Prostate gland (tissue), 2 donors: Measurements from ENCODE around the gene C2CD4B.

Experiments
- POLR2A ChIP-seq: fragments of 450-650 bp; IDR thresholded peaks from one replicate; pipeline ENCODE4 v1.6.1; 2016; ENCODE audit warnings: antibody characterized with exemption, mild to moderate bottlenecking
- POLR2AphosphoS5 ChIP-seq: sonication (generic); formaldehyde crosslinking; IDR thresholded peaks from one replicate; pipeline ENCODE4 v1.6.1; 2017; ENCODE audit warnings: antibody characterized with exemption
- TF ChIP-seq, protein P1 (sequence below), 4 experiments: fragments of 200-600 bp in 2 of 4; fragments of 450-650 bp in 2 of 4; sonication (generic) in 2 of 4; IDR thresholded peaks; 1 replicate in 3 of 4; 2 replicates in 1 of 4; pipeline ENCODE4 v1.5.1; 2016 to 2019; ENCODE audit warnings: antibody characterized with exemption in 4 of 4, mild to moderate bottlenecking in 2 of 4, moderate library complexity in 2 of 4

DNA sequence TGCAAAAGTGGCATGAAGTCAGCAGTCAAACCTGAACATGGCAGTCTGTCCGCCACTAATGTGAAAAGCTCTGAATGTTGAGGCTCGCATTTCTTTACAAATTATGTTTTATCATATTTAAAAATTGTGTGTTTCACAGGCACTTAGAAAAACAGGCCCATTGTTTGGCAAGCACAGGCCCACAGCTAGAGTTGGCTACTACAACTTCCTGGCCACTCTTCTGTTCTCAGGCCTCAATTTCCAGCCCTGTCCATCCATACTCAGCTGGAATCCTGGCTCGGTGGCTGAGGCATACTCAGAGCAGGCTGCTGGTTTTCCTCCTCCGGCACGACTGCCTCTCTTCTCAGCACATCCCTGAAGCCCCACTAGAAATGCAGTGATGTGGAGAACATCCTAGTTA is 44.3 kb downstream of the C2CD4B start:
- TF ChIP-seq POLR2AphosphoS5 = no peak
- TF ChIP-seq, protein P1, sequence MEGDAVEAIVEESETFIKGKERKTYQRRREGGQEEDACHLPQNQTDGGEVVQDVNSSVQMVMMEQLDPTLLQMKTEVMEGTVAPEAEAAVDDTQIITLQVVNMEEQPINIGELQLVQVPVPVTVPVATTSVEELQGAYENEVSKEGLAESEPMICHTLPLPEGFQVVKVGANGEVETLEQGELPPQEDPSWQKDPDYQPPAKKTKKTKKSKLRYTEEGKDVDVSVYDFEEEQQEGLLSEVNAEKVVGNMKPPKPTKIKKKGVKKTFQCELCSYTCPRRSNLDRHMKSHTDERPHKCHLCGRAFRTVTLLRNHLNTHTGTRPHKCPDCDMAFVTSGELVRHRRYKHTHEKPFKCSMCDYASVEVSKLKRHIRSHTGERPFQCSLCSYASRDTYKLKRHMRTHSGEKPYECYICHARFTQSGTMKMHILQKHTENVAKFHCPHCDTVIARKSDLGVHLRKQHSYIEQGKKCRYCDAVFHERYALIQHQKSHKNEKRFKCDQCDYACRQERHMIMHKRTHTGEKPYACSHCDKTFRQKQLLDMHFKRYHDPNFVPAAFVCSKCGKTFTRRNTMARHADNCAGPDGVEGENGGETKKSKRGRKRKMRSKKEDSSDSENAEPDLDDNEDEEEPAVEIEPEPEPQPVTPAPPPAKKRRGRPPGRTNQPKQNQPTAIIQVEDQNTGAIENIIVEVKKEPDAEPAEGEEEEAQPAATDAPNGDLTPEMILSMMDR (IDR thresholded peaks at IDR 0.05) = no peak
- TF ChIP-seq POLR2A = no peak
